ENCODE measurements around the gene LAYN.

GRCh38 chr11:111521135-111521534 lies 19.4 kb upstream of the LAYN start:
- no peak for TF ChIP-seq BACH2 (CRISPR knock-in tag; IDR thresholded peaks at IDR 0.05; ENCODE audit: borderline replicate concordance)
- TF ChIP-seq TCF4 (CRISPR knock-in tag; IDR thresholded peaks at IDR 0.05; ENCODE audit: borderline replicate concordance), result no peak
- TF ChIP-seq ZFP30 (CRISPR knock-in tag; IDR thresholded peaks at IDR 0.05), result no peak
- TF ChIP-seq PPARA (CRISPR knock-in tag; IDR thresholded peaks at IDR 0.05; ENCODE audit: borderline replicate concordance), result no peak
